Osteoblast (primary cell): ENCODE results near the gene C16orf78. TPM values are rescaled to one million over a fixed set of nuclear protein-coding genes. Genes with fewer than 3 reads are reported as not detected.

Source experiments
- DNase-seq: peaks from one replicate; pipeline ENCODE4 v3.0.0; 2011; ENCODE audit warnings: low spot score, mixed read lengths; ENCODE audit not compliant: insufficient read length; ENCODE audit errors: missing footprints
- H2AFZ ChIP-seq: 2 replicates; pipeline ENCODE4 v1.6.0; 2011; ENCODE audit warnings: mild to moderate bottlenecking, low read length
- H3K27ac ChIP-seq: 2 replicates; pipeline ENCODE4 v1.5.1; 2011; ENCODE audit warnings: mild to moderate bottlenecking, low read depth, low read length, moderate library complexity
- H3K27me3 ChIP-seq: 2 replicates; pipeline ENCODE4 v1.6.0; 2012; ENCODE audit warnings: mild to moderate bottlenecking, control low read depth, inconsistent platforms, low read length, moderate library complexity; ENCODE audit not compliant: insufficient read depth
- H3K36me3 ChIP-seq: 2 replicates; pipeline ENCODE4 v1.5.1; 2011; ENCODE audit warnings: mild to moderate bottlenecking, low read length, control low read depth, moderate library complexity; ENCODE audit not compliant: insufficient read depth
- H3K4me1 ChIP-seq: 2 replicates; pipeline ENCODE4 v1.5.1; 2011; ENCODE audit warnings: mild to moderate bottlenecking, low read length, control low read depth, moderate library complexity; ENCODE audit not compliant: insufficient read depth
- H3K4me2 ChIP-seq: 2 replicates; pipeline ENCODE4 v1.6.0; 2011; ENCODE audit warnings: mild to moderate bottlenecking, low read length; ENCODE audit not compliant: insufficient read depth
- H3K4me3 ChIP-seq: fragments of 200-600 bp; sonication (generic); 3 replicates; pipeline ENCODE4 v1.5.1; 2012; ENCODE audit warnings: mild to moderate bottlenecking, low read length, inconsistent platforms; ENCODE audit not compliant: insufficient read depth
- H3K79me2 ChIP-seq: 2 replicates; pipeline ENCODE4 v1.6.0; 2012; ENCODE audit warnings: mild to moderate bottlenecking, low read length, control low read depth, inconsistent platforms; ENCODE audit not compliant: insufficient read depth
- H3K9me3 ChIP-seq: 2 replicates; pipeline ENCODE4 v1.5.1; 2011; ENCODE audit warnings: low read depth, low read length, control low read depth
- H4K20me1 ChIP-seq: 2 replicates; pipeline ENCODE4 v1.6.0; 2012; ENCODE audit warnings: mild to moderate bottlenecking, low read length, control low read depth; ENCODE audit not compliant: insufficient read depth
- CTCF ChIP-seq: IDR thresholded peaks from 2 replicates; pipeline ENCODE4 v1.5.1; 2011; ENCODE audit warnings: mild to moderate bottlenecking, low read depth, low read length, moderate library complexity; ENCODE audit errors: extremely low read depth
- total RNA-seq: library from RNA; depleted of rRNA; stranded (reverse); fragments of >200 nt; gene quantifications from 2 replicates; pipeline ENCODE4 v1.2.3, GENCODE V29; 2012

C16orf78 gene
- total RNA-seq, 1 donor: not detected

GRCh38 chr16:49414671-49415070 is 41.1 kb downstream of the C16orf78 start:
- H3K4me3 ChIP-seq: no peak overlapping the region
- no peak overlapping the region for H2AFZ ChIP-seq
- H3K79me2 ChIP-seq: no peaks in the 10 kb centered on the region
- no peak for TF ChIP-seq CTCF
- no peak overlapping the region for H3K27ac ChIP-seq
- no peaks in the 10 kb centered on the region for H4K20me1 ChIP-seq
- no peaks in the 10 kb centered on the region for H3K36me3 ChIP-seq
- no peak for DNase-seq
- H3K4me1 ChIP-seq: no peaks in the 10 kb centered on the region
- H3K4me2 ChIP-seq: no peak overlapping the region
- no peaks in the 10 kb centered on the region for H3K9me3 ChIP-seq
- H3K27me3 ChIP-seq: no peaks in the 10 kb centered on the region

GRCh38 chr16:49415083-49415482 is 41.5 kb downstream of the C16orf78 start:
- H3K4me3 ChIP-seq: no peak overlapping the region
- no peaks in the 10 kb centered on the region for H3K36me3 ChIP-seq
- no peak overlapping the region for H2AFZ ChIP-seq
- H3K4me2 ChIP-seq: no peak overlapping the region
- no peaks in the 10 kb centered on the region for H4K20me1 ChIP-seq
- H3K79me2 ChIP-seq: no peaks in the 10 kb centered on the region
- H3K4me1 ChIP-seq: no peaks in the 10 kb centered on the region
- H3K9me3 ChIP-seq: no peaks in the 10 kb centered on the region
- TF ChIP-seq CTCF: no peak
- H3K27ac ChIP-seq: no peak overlapping the region
- no peaks in the 10 kb centered on the region for H3K27me3 ChIP-seq
- no peak for DNase-seq

- H3K9me3 ChIP-seq: no peaks in the 10 kb centered on the region
- H3K27me3 ChIP-seq: no peaks in the 10 kb centered on the region
- no peaks in the 10 kb centered on the region for H3K4me1 ChIP-seq
- DNase-seq: no peak
- no peaks in the 10 kb centered on the region for H4K20me1 ChIP-seq
- no peak overlapping the region for H3K4me2 ChIP-seq
- no peak for TF ChIP-seq CTCF
- no peak overlapping the region for H3K4me3 ChIP-seq
- H3K27ac ChIP-seq: no peak overlapping the region
- H3K79me2 ChIP-seq: no peaks in the 10 kb centered on the region
- H3K36me3 ChIP-seq: no peaks in the 10 kb centered on the region
- no peak overlapping the region for H2AFZ ChIP-seq
These were observed 42.5 kb downstream of the C16orf78 start for GRCh38 chr16:49416001-49416675.

GRCh38 chr16:49417354-49417753 is 43.8 kb downstream of the C16orf78 start:
- DNase-seq: no peak
- Histone ChIP-seq H3K27ac (no peak overlapping the region), H3K4me1 (no peaks in the 10 kb centered on the region), H3K36me3 (no peaks in the 10 kb centered on the region), H4K20me1 (no peaks in the 10 kb centered on the region), H3K4me2 (no peak overlapping the region), H3K9me3 (no peaks in the 10 kb centered on the region), H3K79me2 (no peaks in the 10 kb centered on the region), H3K27me3 (no peaks in the 10 kb centered on the region), H3K4me3 (no peak overlapping the region), H2AFZ (no peak overlapping the region)
- TF ChIP-seq CTCF: no peak
